ENCODE results near the gene FAM180A.

Gene FAM180A

DNA sequence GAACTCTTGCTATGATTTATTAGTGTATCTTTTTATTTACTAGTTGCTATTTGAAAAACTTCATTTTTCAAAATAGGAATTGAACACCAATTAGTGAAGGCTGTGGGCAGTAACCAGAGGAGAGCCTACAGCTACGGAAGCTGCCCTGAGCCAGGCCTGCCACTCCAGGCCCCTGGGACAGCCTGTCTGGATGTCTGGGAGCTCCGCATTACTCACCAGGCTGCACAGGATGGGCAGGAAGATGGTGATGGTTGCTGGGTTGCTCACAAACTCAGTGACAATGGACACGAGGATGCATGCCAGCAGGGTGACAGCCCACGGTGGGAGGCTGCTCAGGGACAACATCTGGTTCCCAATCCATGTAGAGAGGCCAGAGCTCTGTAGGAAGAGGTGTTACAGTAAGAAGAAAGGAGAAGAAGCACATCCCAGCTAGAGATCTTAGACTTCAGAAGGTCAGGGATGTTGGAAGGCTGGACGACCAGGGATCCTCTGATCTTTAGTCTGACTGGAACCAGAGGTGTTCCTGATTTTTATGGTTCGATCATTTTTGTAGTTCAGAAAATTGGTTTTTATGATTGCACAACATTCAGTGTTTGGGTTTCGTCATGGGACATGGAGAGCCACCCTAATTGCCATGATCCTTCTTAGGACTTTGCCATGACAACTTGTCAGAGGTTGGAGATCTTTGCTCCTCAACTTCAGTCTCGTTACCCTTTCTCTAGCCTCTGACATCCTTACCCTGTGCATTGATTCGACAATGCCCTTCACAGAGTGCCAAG lies 63.1 kb downstream of the FAM180A start:
- DNase-seq (ENCODE audit: low read depth in 1 of 2, low spot score in 1 of 2), result no peak

DNA sequence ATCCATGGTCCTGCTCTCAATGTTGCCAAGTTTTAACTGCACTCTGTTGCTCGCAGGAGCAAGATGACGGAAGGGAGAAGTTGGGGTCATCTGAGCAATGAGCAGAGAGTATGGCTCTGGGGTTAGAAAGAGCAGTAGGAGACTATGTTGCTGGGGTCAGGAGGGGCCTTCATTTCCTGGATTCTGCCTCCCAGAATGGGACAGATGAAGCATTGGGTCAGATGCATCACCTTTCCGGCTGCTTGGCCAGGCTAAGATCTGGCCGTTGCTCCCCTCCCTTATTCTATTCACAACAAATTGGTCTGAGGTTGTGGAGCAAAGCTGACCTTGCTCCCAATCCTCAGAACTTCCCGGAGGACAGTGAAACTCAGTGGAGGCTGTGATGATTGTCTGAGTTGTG lies 63.9 kb downstream of the FAM180A start:
- DNase-seq (ENCODE audit: low read depth in 1 of 2, low spot score in 1 of 2), result no peak

DNA sequence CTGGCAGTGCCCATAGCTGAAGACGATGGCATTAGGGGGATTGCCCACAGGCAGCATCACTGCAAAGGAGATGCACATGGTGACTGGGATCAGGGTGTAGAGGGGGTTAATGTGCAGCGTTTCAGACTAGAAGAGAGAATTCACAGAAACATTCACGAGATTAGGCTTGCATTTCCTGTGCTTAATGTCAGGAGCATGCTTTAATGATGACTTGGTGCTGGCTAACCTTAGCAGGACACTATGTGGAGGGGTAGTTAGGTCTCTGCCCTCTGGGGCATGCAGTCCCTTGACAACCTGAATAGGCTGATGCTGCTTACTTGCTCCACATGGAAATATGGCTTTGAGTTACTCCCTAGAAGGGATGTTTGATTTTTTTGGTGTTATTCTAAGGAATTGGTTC lies 64.5 kb downstream of the FAM180A start:
- DNase-seq (ENCODE audit: low read depth in 1 of 2, low spot score in 1 of 2), result no peak

- DNase-seq (ENCODE audit: low read depth in 1 of 2, low spot score in 1 of 2), result no peak
These were observed 65.0 kb downstream of the FAM180A start for GRCh38 chr7:135683609-135684008.

DNA sequence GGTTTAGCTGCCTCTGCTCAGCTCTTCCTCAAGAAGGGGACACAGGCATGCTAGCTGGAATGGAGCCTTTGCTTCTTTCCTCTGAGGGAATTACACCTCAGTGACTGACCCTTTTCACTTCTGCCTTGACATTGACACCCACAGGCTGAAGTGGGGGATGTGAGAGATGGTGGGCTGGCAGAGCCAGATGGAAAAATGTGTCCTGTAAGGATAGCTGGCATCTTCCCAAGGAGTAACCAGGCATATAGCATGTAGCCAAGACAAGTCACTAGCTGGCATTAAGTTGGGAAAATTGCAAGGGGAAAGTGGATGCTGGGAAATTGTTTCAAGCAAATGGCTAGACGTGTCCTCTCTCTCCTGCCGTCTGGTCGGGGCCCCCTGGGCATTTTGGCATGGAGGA lies 66.4 kb downstream of the FAM180A start:
- DNase-seq (ENCODE audit: low read depth in 1 of 2, low spot score in 1 of 2), result no peak

DNA sequence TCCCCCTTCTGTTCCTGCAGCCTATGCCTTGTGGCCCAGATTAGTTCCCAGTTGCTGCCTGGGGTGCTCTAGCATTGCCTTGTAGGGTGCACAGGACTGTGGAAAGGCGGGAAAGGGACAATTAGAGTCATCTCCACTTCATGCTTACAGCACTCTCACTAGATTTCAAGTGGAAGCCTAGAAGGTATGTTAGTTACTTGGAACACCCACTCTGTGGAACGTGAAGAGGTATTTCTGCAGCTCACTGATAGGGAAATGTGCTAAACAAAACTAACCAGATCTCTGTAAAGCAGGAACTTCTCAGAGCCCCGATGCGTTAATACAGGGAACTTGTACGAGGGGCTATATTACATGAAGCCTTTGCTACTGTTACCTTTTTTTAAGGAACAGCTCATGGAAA lies 66.9 kb downstream of the FAM180A start:
- no peak for DNase-seq (ENCODE audit: low read depth in 1 of 2, low spot score in 1 of 2)
